ENCODE data around the gene LPIN1. TPM values are rescaled to one million over a fixed set of nuclear protein-coding genes. Genes with fewer than 3 reads are reported as not detected.

Gene LPIN1
- polyA plus RNA-seq, 2 of the 4 experiments (the other 2 are of a cell fraction) = 19.2 to 27.5 TPM

GRCh38 chr2:11769516-11769915 lies 23.1 kb downstream of the LPIN1 start:
- no peak for FAIRE-seq
- no peaks in the 10 kb centered on the region for H3K4me1 ChIP-seq
- no peak for ATAC-seq
- POLR2A ChIA-PET = no interaction called here
- no peak overlapping the region for H3K4me2 ChIP-seq
- H3K9me3 ChIP-seq = no peaks in the 10 kb centered on the region
- H3K27ac ChIP-seq = no peak overlapping the region
- no peak for DNase-seq (ENCODE audit: low read depth in 1 of 2, low spot score in 1 of 2)
- no peak overlapping the region for H3K4me3 ChIP-seq
- no peak for TF ChIP-seq FOXS1 (CRISPR knock-in tag; IDR thresholded peaks at IDR 0.05)
- TF ChIP-seq ESRRA (IDR thresholded peaks at IDR 0.05; ENCODE audit: borderline replicate concordance, low read length) = no peak
- no peak for TF ChIP-seq RARB (CRISPR knock-in tag; IDR thresholded peaks at IDR 0.05)
- TF ChIP-seq TFCP2L1 (CRISPR knock-in tag; IDR thresholded peaks at IDR 0.05) = no peak
- no peak for TF ChIP-seq RCOR1 (IDR thresholded peaks at IDR 0.05; ENCODE audit: low read depth, low read length)
- TF ChIP-seq ATOH8 (CRISPR knock-in tag; IDR thresholded peaks at IDR 0.05; ENCODE audit: low read depth) = no peak
- no peak for TF ChIP-seq GATA3 (IDR thresholded peaks at IDR 0.05; ENCODE audit: borderline replicate concordance)
- no peak for TF ChIP-seq SMC3 (IDR thresholded peaks at IDR 0.05)
- no peak for TF ChIP-seq TP53 (CRISPR knock-in tag; IDR thresholded peaks at IDR 0.05)
- WGBS (ENCODE audit: missing lambda C conversion rate) = 64% methylated on average over 3 of the region's 3 CpGs
- CTCF ChIA-PET = interaction anchor here (1.0 to 3.2 kb wide), 6 partner anchors 10 to 87 kb away, joined by 3 to 20 read pairs (median 4); no protein-coding TSS in a partner anchor

- no peaks in the 10 kb centered on the region for H3K9me3 ChIP-seq
- POLR2A ChIA-PET = no interaction called here
- TF ChIP-seq MAFK (IDR thresholded peaks at IDR 0.05; ENCODE audit: partially characterized antibody) (peak; percentile 86), TP53 (CRISPR knock-in tag; IDR thresholded peaks at IDR 0.05) (no peak), SMC3 (IDR thresholded peaks at IDR 0.05) (no peak), HOXA7 (CRISPR knock-in tag; IDR thresholded peaks at IDR 0.05) (no peak), HES2 (IDR thresholded peaks at IDR 0.05) (no peak)
- WGBS (ENCODE audit: missing lambda C conversion rate) = 70% methylated on average over 6 of the region's 6 CpGs
- H3K4me3 ChIP-seq = no peak overlapping the region
- DNase-seq (ENCODE audit: low read depth in 1 of 2, low spot score in 1 of 2) (no peak), ATAC-seq (no peak), FAIRE-seq (no peak)
- no peaks in the 10 kb centered on the region for H3K4me1 ChIP-seq
- peak overlapping the region in 1 of 2 experiments; percentile 39; a peak in 2 of 6 replicates for H3K27ac ChIP-seq
- CTCF ChIA-PET = interaction anchor here (1.0 to 3.2 kb wide), 11 partner anchors 9 to 89 kb away, joined by 3 to 20 read pairs (median 4); no protein-coding TSS in a partner anchor
- no peak overlapping the region for H3K4me2 ChIP-seq
These were observed 24.2 kb downstream of the LPIN1 start for GRCh38 chr2:11770531-11771188.

GRCh38 chr2:11771971-11772615 lies 25.7 kb downstream of the LPIN1 start:
- ChIA-PET CTCF (interaction anchor here (0.7 to 3.2 kb wide), 11 partner anchors 7 to 190 kb away, joined by 3 to 20 read pairs (median 4); no protein-coding TSS in a partner anchor), POLR2A (no interaction called here)
- ATAC-seq = no peak
- no peaks in the 10 kb centered on the region for H3K4me1 ChIP-seq
- no peak for TF ChIP-seq CHD4 (IDR thresholded peaks at IDR 0.05; ENCODE audit: borderline replicate concordance)
- FAIRE-seq = no peak
- WGBS (ENCODE audit: missing lambda C conversion rate) = 93% methylated on average over 8 of the region's 8 CpGs
- no peak for DNase-seq (ENCODE audit: low read depth in 1 of 2, low spot score in 1 of 2)
- H3K4me2 ChIP-seq = no peak overlapping the region
- H3K27ac ChIP-seq = no peak overlapping the region
- H3K4me3 ChIP-seq = no peak overlapping the region
- H3K9me3 ChIP-seq = no peaks in the 10 kb centered on the region

- H3K4me2 ChIP-seq = no peak overlapping the region
- no peaks in the 10 kb centered on the region for H3K9me3 ChIP-seq
- no peak overlapping the region for H3K4me3 ChIP-seq
- no peak for TF ChIP-seq HMGXB4 (CRISPR knock-in tag; IDR thresholded peaks at IDR 0.05; ENCODE audit: borderline replicate concordance)
- TF ChIP-seq KDM1A (IDR thresholded peaks at IDR 0.05; ENCODE audit: low read depth) = no peak
- TF ChIP-seq RNF2 (IDR thresholded peaks at IDR 0.05; ENCODE audit: borderline replicate concordance, low read depth) = no peak
- no peak for TF ChIP-seq MAX (IDR thresholded peaks at IDR 0.05)
- no peak for TF ChIP-seq CHD4 (IDR thresholded peaks at IDR 0.05; ENCODE audit: borderline replicate concordance)
- no peak for TF ChIP-seq POLR2A (IDR thresholded peaks at IDR 0.05; ENCODE audit: low read length)
- no peak for TF ChIP-seq CHD2 (IDR thresholded peaks at IDR 0.05; ENCODE audit: low read length, partially characterized antibody)
- TF ChIP-seq CTCF (IDR thresholded peaks at IDR 0.05) = no peak
- TF ChIP-seq NFE2L2 (conservative IDR thresholded peaks at IDR 0.05; ENCODE audit: low read length) = no peak
- DNase-seq (ENCODE audit: low read depth in 1 of 2, low spot score in 1 of 2) = no peak
- ATAC-seq = no peak
- FAIRE-seq = no peak
- WGBS (ENCODE audit: missing lambda C conversion rate) = 73% methylated on average over 10 of the region's 10 CpGs
- no peaks in the 10 kb centered on the region for H3K4me1 ChIP-seq
- CTCF ChIA-PET = interaction anchor here (0.6 to 2.8 kb wide), 6 partner anchors 12 to 641 kb away, joined by 3 to 17 read pairs (median 8); a partner anchor contains a TSS
- no peak overlapping the region for H3K27ac ChIP-seq
- POLR2A ChIA-PET = no interaction called here
These were observed 26.7 kb downstream of the LPIN1 start for GRCh38 chr2:11773111-11773510.

Measured in A549 (cell line).